ENCODE measurements around the gene CCDC33.

- no peak for TF ChIP-seq CTCF (IDR thresholded peaks at IDR 0.05 in 8 of 11, conservative IDR thresholded peaks at IDR 0.05 in 3 of 11)
- no peak for TF ChIP-seq POLR2AphosphoS5 (IDR thresholded peaks at IDR 0.05)
- no peak for TF ChIP-seq POLR2A (IDR thresholded peaks at IDR 0.05)
These were observed 95.9 kb downstream of the CCDC33 start for GRCh38 chr15:74332011-74332410.

Data from spleen (tissue), 7 donors.